GM19467 (cell line): ENCODE data around the gene PSMD1.
"Not testable (repeated sequence)": the region's sequence is repeated elsewhere in the genome, so short reads cannot be mapped to it uniquely, and the experiment has no call there.

Source experiments
- ATAC-seq: cut with Tn5 transposase; IDR thresholded peaks from one replicate; pipeline ENCODE4 v1.9.1; 2021; ENCODE audit warnings: mild to moderate bottlenecking, moderate library complexity; ENCODE audit not compliant: unreplicated experiment

Gene PSMD1

GRCh38 chr2:231181860-231182512, 125.3 kb downstream of the PSMD1 start:
- ATAC-seq = no peak

- no peak for ATAC-seq
Observed at GRCh38 chr2:231182513-231182899, 125.8 kb downstream of the PSMD1 start.

- no peak for ATAC-seq
Observed at GRCh38 chr2:231183851-231184250, 127.2 kb downstream of the PSMD1 start.

GRCh38 chr2:231184319-231184718, 127.7 kb downstream of the PSMD1 start:
- ATAC-seq = no peak

GRCh38 chr2:231185050-231185725, 128.5 kb downstream of the PSMD1 start:
- ATAC-seq = no peak

- ATAC-seq = no peak
Observed at GRCh38 chr2:231185886-231186285, 129.2 kb downstream of the PSMD1 start.

- ATAC-seq = no peak
Observed at GRCh38 chr2:231186325-231186724, 129.7 kb downstream of the PSMD1 start.

- no peak for ATAC-seq
Observed at GRCh38 chr2:231187736-231188505, 131.3 kb downstream of the PSMD1 start.

GRCh38 chr2:231188506-231189170, 132.0 kb downstream of the PSMD1 start:
- no peak for ATAC-seq

- no peak for ATAC-seq
Observed at GRCh38 chr2:231189171-231189530, 132.5 kb downstream of the PSMD1 start.

GRCh38 chr2:231189571-231190495, 133.2 kb downstream of the PSMD1 start:
- ATAC-seq = no peak

GRCh38 chr2:231190531-231191197, 134.0 kb downstream of the PSMD1 start:
- ATAC-seq = no peak

- ATAC-seq = no peak
Observed at GRCh38 chr2:231191896-231192872, 135.5 kb downstream of the PSMD1 start.

GRCh38 chr2:231193216-231193615, 136.5 kb downstream of the PSMD1 start:
- no peak for ATAC-seq

GRCh38 chr2:231196592-231196991, 139.9 kb downstream of the PSMD1 start:
- no peak for ATAC-seq

- not testable (repeated sequence) for ATAC-seq
Observed at GRCh38 chr2:231197196-231197595, 140.5 kb downstream of the PSMD1 start.

- ATAC-seq = no peak
Observed at GRCh38 chr2:231197706-231198290, 141.1 kb downstream of the PSMD1 start.
